Neural progenitor cell (in vitro differentiated cells): ENCODE results near the gene GAB4. TPM values are rescaled to one million over a fixed set of nuclear protein-coding genes. Genes with fewer than 3 reads are reported as not detected.

ENCODE experiments used
- DNase-seq: peaks from one replicate; pipeline ENCODE4 v3.0.0-alpha.2; 2016; ENCODE audit warnings: low spot score
- H2AFZ ChIP-seq: fragments of 200-600 bp; sonication (generic); replicated peaks from 2 replicates; pipeline ENCODE4 v1.6.1; 2016; ENCODE audit warnings: antibody characterized with exemption
- H3F3A ChIP-seq: fragments of 200-600 bp; sonication (generic); 2 replicates; pipeline ENCODE4 v1.6.1; 2016; ENCODE audit warnings: antibody characterized with exemption, low read depth
- H3K27ac ChIP-seq: fragments of 200-600 bp; sonication (generic); 2 replicates; pipeline ENCODE4 v1.5.1; 2016; ENCODE audit warnings: mild to moderate bottlenecking
- H3K27me3 ChIP-seq: fragments of 200-600 bp; sonication (generic); 2 replicates; pipeline ENCODE4 v1.6.1; 2016; ENCODE audit warnings: mild to moderate bottlenecking, moderate library complexity
- H3K36me3 ChIP-seq: fragments of 200-600 bp; sonication (generic); 2 replicates; pipeline ENCODE4 v1.5.1; 2016
- H3K4me1 ChIP-seq: fragments of 200-600 bp; sonication (generic); 2 replicates; pipeline ENCODE4 v1.6.1; 2016; ENCODE audit warnings: mixed run types
- H3K4me2 ChIP-seq: fragments of 200-600 bp; sonication (generic); 2 replicates; pipeline ENCODE4 v1.6.1; 2016
- H3K4me3 ChIP-seq: fragments of 200-600 bp; sonication (generic); 2 replicates; pipeline ENCODE4 v1.5.1; 2016
- H3K79me2 ChIP-seq: fragments of 200-600 bp; sonication (generic); 2 replicates; pipeline ENCODE4 v1.6.1; 2016; ENCODE audit warnings: low read depth
- H3K9ac ChIP-seq: fragments of 200-600 bp; sonication (generic); 2 replicates; pipeline ENCODE4 v1.6.1; 2016
- H3K9me3 ChIP-seq: fragments of 200-600 bp; sonication (generic); 2 replicates; pipeline ENCODE4 v1.5.1; 2016; ENCODE audit warnings: low read depth
- H4K20me1 ChIP-seq: fragments of 200-600 bp; sonication (generic); 2 replicates; pipeline ENCODE4 v1.6.1; 2016; ENCODE audit warnings: low read depth
- H3K27ac Mint-ChIP-seq: 3 replicates; pipeline ENCODE4 v1.8.0; 2021; ENCODE audit warnings: mixed read lengths
- H3K27me3 Mint-ChIP-seq: 2 replicates; pipeline ENCODE4 v1.8.0; 2022; ENCODE audit warnings: low read depth, mild to moderate bottlenecking, inconsistent platforms, moderate library complexity, mixed read lengths; ENCODE audit not compliant: insufficient read depth
- H3K36me3 Mint-ChIP-seq: 3 replicates; pipeline ENCODE4 v1.8.0; 2021; ENCODE audit warnings: mixed read lengths
- H3K4me1 Mint-ChIP-seq: 3 replicates; pipeline ENCODE4 v1.8.0; 2021; ENCODE audit warnings: mixed read lengths
- H3K4me3 Mint-ChIP-seq: 3 replicates; pipeline ENCODE4 v1.8.0; 2021; ENCODE audit warnings: mild to moderate bottlenecking, moderate library complexity, mixed read lengths
- H3K9me3 Mint-ChIP-seq: 3 replicates; pipeline ENCODE4 v1.8.0; 2020; ENCODE audit warnings: mixed read lengths
- CTCF ChIP-seq: fragments of 200-600 bp; sonication (generic); IDR thresholded peaks from 2 replicates; pipeline ENCODE4 v1.5.1; 2017; ENCODE audit warnings: antibody characterized with exemption, mild to moderate bottlenecking
- EZH2 ChIP-seq: fragments of 200-600 bp; sonication (generic); IDR thresholded peaks from 2 replicates; pipeline ENCODE4 v1.6.1; 2017; ENCODE audit warnings: antibody characterized with exemption, mild to moderate bottlenecking, moderate library complexity
- EZH2phosphoT487 ChIP-seq: fragments of 200-600 bp; sonication (generic); IDR thresholded peaks from 2 replicates; pipeline ENCODE4 v1.6.1; 2017; ENCODE audit warnings: antibody characterized with exemption
- total RNA-seq: library from RNA; depleted of rRNA; stranded (reverse); fragments of >200 nt; gene quantifications from 2 replicates; pipeline ENCODE4 v1.2.3, GENCODE V29; 2015; ENCODE audit warnings: low replicate concordance

Gene GAB4
- total RNA-seq, 1 donor from 2014 or later = 0.07 TPM

GRCh38 chr22:16956290-16956689 is 51.7 kb downstream of the GAB4 start:
- TF ChIP-seq EZH2 (no peak), EZH2phosphoT487 (no peak), CTCF (no peak)
- no peak overlapping the region for H3K4me2 ChIP-seq
- no peaks in the 10 kb centered on the region for H3K4me1 ChIP-seq
- Mint-ChIP-seq H3K4me1 (no peaks in the 10 kb centered on the region), H3K36me3 (no peaks in the 10 kb centered on the region), H3K27ac (no peak overlapping the region), H3K9me3 (peaks cover 9% of the 10 kb centered on the region), H3K27me3 (peaks cover 9% of the 10 kb centered on the region), H3K4me3 (no peak overlapping the region)
- no peaks in the 10 kb centered on the region for H3F3A ChIP-seq
- H3K9ac ChIP-seq = no peak overlapping the region
- H3K9me3 ChIP-seq = no peaks in the 10 kb centered on the region
- H3K27me3 ChIP-seq = no peaks in the 10 kb centered on the region
- no peaks in the 10 kb centered on the region for H3K79me2 ChIP-seq
- no peak for DNase-seq
- no peak overlapping the region for H2AFZ ChIP-seq
- H3K36me3 ChIP-seq = no peaks in the 10 kb centered on the region
- H3K27ac ChIP-seq = no peak overlapping the region
- H3K4me3 ChIP-seq = no peak overlapping the region
- no peaks in the 10 kb centered on the region for H4K20me1 ChIP-seq

GRCh38 chr22:16955678-16956210 is 52.3 kb downstream of the GAB4 start:
- H3K27ac Mint-ChIP-seq = no peak overlapping the region
- Histone ChIP-seq H3K27ac (no peak overlapping the region), H3K36me3 (no peaks in the 10 kb centered on the region), H3K27me3 (no peaks in the 10 kb centered on the region), H3K4me3 (no peak overlapping the region), H3F3A (no peaks in the 10 kb centered on the region), H3K4me2 (no peak overlapping the region), H2AFZ (no peak overlapping the region), H3K79me2 (no peaks in the 10 kb centered on the region), H3K4me1 (no peaks in the 10 kb centered on the region), H3K9ac (no peak overlapping the region), H3K9me3 (no peaks in the 10 kb centered on the region), H4K20me1 (no peaks in the 10 kb centered on the region)
- H3K27me3 Mint-ChIP-seq = peaks cover 9% of the 10 kb centered on the region
- no peaks in the 10 kb centered on the region for H3K36me3 Mint-ChIP-seq
- TF ChIP-seq CTCF (no peak), EZH2 (no peak), EZH2phosphoT487 (no peak)
- H3K4me3 Mint-ChIP-seq = no peak overlapping the region
- no peaks in the 10 kb centered on the region for H3K4me1 Mint-ChIP-seq
- no peak for DNase-seq
- H3K9me3 Mint-ChIP-seq = peaks cover 4% of the 10 kb centered on the region

GRCh38 chr22:16955081-16955480 is 52.9 kb downstream of the GAB4 start:
- H3K27ac Mint-ChIP-seq = no peak overlapping the region
- H3K9me3 Mint-ChIP-seq = peaks cover 2% of the 10 kb centered on the region
- Histone ChIP-seq H3K36me3 (no peaks in the 10 kb centered on the region), H3K27me3 (no peaks in the 10 kb centered on the region), H2AFZ (no peak overlapping the region), H3K9me3 (no peaks in the 10 kb centered on the region), H3K79me2 (no peaks in the 10 kb centered on the region), H3F3A (no peaks in the 10 kb centered on the region), H3K4me2 (no peak overlapping the region), H4K20me1 (no peaks in the 10 kb centered on the region), H3K9ac (no peak overlapping the region), H3K4me1 (no peaks in the 10 kb centered on the region), H3K27ac (no peak overlapping the region), H3K4me3 (no peak overlapping the region)
- peaks cover 9% of the 10 kb centered on the region for H3K27me3 Mint-ChIP-seq
- no peaks in the 10 kb centered on the region for H3K36me3 Mint-ChIP-seq
- no peak for DNase-seq
- H3K4me3 Mint-ChIP-seq = peak overlapping the region; percentile 24
- H3K4me1 Mint-ChIP-seq = no peaks in the 10 kb centered on the region
- TF ChIP-seq CTCF (no peak), EZH2phosphoT487 (no peak), EZH2 (no peak)
